ENCODE data around the gene MAP4.

The MAP4 gene

DNA sequence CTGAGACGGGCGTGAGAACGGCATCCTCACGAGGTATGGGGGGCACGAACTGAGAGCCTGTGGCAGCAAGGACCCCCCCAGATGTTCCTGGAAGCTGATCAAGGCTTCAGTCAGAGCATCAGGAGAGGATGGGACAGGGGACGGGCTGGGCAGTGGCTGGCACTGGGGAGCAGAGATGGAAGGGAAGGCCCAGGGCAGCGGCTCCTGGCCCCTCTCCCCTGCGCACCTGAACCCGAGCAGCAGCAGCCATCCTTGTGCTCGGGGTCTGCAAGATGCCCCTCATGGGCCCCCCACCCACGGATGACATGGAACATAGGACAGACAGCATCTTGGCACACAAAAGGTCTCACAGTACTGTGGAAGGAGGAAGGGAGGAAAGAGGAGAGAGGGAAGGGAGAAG lies 161.9 kb downstream of the MAP4 start (continued):
- TF ChIP-seq, protein P1, sequence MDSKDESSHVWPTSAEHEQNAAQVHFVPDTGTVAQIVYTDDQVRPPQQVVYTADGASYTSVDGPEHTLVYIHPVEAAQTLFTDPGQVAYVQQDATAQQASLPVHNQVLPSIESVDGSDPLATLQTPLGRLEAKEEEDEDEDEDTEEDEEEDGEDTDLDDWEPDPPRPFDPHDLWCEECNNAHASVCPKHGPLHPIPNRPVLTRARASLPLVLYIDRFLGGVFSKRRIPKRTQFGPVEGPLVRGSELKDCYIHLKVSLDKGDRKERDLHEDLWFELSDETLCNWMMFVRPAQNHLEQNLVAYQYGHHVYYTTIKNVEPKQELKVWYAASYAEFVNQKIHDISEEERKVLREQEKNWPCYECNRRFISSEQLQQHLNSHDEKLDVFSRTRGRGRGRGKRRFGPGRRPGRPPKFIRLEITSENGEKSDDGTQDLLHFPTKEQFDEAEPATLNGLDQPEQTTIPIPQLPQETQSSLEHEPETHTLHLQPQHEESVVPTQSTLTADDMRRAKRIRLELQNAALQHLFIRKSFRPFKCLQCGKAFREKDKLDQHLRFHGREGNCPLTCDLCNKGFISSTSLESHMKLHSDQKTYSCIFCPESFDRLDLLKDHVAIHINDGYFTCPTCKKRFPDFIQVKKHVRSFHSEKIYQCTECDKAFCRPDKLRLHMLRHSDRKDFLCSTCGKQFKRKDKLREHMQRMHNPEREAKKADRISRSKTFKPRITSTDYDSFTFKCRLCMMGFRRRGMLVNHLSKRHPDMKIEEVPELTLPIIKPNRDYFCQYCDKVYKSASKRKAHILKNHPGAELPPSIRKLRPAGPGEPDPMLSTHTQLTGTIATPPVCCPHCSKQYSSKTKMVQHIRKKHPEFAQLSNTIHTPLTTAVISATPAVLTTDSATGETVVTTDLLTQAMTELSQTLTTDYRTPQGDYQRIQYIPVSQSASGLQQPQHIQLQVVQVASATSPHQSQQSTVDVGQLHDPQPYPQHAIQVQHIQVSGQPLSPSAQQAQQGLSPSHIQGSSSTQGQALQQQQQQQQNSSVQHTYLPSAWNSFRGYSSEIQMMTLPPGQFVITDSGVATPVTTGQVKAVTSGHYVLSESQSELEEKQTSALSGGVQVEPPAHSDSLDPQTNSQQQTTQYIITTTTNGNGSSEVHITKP (tag by site-specific recombination; IDR thresholded peaks at IDR 0.05), result no peak
- TF ChIP-seq, protein P2, sequence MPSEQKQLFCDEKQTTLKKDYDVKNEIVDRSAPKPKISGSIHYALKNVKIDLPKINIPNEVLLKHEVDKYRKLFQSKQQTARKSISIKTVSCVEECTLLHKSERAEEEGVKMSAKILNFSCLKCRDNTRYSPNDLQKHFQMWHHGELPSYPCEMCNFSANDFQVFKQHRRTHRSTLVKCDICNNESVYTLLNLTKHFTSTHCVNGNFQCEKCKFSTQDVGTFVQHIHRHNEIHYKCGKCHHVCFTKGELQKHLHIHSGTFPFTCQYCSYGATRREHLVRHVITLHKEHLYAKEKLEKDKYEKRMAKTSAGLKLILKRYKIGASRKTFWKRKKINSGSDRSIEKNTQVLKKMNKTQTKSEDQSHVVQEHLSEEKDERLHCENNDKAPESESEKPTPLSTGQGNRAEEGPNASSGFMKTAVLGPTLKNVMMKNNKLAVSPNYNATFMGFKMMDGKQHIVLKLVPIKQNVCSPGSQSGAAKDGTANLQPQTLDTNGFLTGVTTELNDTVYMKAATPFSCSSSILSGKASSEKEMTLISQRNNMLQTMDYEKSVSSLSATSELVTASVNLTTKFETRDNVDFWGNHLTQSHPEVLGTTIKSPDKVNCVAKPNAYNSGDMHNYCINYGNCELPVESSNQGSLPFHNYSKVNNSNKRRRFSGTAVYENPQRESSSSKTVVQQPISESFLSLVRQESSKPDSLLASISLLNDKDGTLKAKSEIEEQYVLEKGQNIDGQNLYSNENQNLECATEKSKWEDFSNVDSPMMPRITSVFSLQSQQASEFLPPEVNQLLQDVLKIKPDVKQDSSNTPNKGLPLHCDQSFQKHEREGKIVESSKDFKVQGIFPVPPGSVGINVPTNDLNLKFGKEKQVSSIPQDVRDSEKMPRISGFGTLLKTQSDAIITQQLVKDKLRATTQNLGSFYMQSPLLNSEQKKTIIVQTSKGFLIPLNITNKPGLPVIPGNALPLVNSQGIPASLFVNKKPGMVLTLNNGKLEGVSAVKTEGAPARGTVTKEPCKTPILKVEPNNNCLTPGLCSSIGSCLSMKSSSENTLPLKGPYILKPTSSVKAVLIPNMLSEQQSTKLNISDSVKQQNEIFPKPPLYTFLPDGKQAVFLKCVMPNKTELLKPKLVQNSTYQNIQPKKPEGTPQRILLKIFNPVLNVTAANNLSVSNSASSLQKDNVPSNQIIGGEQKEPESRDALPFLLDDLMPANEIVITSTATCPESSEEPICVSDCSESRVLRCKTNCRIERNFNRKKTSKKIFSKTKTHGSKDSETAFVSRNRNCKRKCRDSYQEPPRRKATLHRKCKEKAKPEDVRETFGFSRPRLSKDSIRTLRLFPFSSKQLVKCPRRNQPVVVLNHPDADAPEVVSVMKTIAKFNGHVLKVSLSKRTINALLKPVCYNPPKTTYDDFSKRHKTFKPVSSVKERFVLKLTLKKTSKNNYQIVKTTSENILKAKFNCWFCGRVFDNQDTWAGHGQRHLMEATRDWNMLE (tag by site-specific recombination; conservative IDR thresholded peaks at IDR 0.05; ENCODE audit: low read depth), result no peak
- TF ChIP-seq ZEB2 (tag by site-specific recombination; IDR thresholded peaks at IDR 0.05) (no peak), ZNF571 (tag by site-specific recombination; IDR thresholded peaks at IDR 0.05) (no peak), ZNF426 (tag by site-specific recombination; IDR thresholded peaks at IDR 0.05) (no peak), ZNF423 (tag by site-specific recombination; IDR thresholded peaks at IDR 0.05) (no peak), ZNF169 (tag by site-specific recombination; IDR thresholded peaks at IDR 0.05) (no peak), ZNF48 (tag by site-specific recombination; IDR thresholded peaks at IDR 0.05) (no peak)
- TF ChIP-seq, protein P3, sequence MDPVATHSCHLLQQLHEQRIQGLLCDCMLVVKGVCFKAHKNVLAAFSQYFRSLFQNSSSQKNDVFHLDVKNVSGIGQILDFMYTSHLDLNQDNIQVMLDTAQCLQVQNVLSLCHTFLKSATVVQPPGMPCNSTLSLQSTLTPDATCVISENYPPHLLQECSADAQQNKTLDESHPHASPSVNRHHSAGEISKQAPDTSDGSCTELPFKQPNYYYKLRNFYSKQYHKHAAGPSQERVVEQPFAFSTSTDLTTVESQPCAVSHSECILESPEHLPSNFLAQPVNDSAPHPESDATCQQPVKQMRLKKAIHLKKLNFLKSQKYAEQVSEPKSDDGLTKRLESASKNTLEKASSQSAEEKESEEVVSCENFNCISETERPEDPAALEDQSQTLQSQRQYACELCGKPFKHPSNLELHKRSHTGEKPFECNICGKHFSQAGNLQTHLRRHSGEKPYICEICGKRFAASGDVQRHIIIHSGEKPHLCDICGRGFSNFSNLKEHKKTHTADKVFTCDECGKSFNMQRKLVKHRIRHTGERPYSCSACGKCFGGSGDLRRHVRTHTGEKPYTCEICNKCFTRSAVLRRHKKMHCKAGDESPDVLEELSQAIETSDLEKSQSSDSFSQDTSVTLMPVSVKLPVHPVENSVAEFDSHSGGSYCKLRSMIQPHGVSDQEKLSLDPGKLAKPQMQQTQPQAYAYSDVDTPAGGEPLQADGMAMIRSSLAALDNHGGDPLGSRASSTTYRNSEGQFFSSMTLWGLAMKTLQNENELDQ (tag by site-specific recombination; IDR thresholded peaks at IDR 0.05; ENCODE audit: low read depth), result no peak

- H3K36me3 ChIP-seq (ENCODE audit: control insufficient read depth in 2 of 2, insufficient read depth in 1 of 2, low read length in 2 of 2), result peaks cover 0 to 90% of the 10 kb centered on the region in 2 experiments; a peak in 2 of 3 replicates
- no peak overlapping the region for H3K27ac ChIP-seq (ENCODE audit: extremely low read depth, low read depth, low read length)
- no peaks in the 10 kb centered on the region for H3K4me1 ChIP-seq (ENCODE audit: control insufficient read depth, insufficient read depth, low read length)
- no peak overlapping the region for H3K4me3 ChIP-seq (ENCODE audit: low read depth, low read length)
- no peaks in the 10 kb centered on the region for H3K9me3 ChIP-seq (ENCODE audit: control insufficient read depth, insufficient read depth, low read depth, low read length)
- POLR2A ChIA-PET, result no interaction called here
- CTCF ChIA-PET, result no interaction called here
- TF ChIP-seq ZNF202 (tag by site-specific recombination; IDR thresholded peaks at IDR 0.05; ENCODE audit: borderline replicate concordance) (no peak), WT1 (tag by site-specific recombination; IDR thresholded peaks at IDR 0.05) (no peak), ZNF112 (tag by site-specific recombination; IDR thresholded peaks at IDR 0.05) (no peak), ZNF48 (tag by site-specific recombination; IDR thresholded peaks at IDR 0.05) (no peak), ZNF416 (tag by site-specific recombination; IDR thresholded peaks at IDR 0.05) (no peak), KLF7 (tag by site-specific recombination; IDR thresholded peaks at IDR 0.05; ENCODE audit: borderline replicate concordance) (no peak), ZNF513 (tag by site-specific recombination; IDR thresholded peaks at IDR 0.05) (no peak), ZNF791 (tag by site-specific recombination; IDR thresholded peaks at IDR 0.05) (no peak), ZNF664 (tag by site-specific recombination; IDR thresholded peaks at IDR 0.05) (no peak)
- TF ChIP-seq, protein P4, sequence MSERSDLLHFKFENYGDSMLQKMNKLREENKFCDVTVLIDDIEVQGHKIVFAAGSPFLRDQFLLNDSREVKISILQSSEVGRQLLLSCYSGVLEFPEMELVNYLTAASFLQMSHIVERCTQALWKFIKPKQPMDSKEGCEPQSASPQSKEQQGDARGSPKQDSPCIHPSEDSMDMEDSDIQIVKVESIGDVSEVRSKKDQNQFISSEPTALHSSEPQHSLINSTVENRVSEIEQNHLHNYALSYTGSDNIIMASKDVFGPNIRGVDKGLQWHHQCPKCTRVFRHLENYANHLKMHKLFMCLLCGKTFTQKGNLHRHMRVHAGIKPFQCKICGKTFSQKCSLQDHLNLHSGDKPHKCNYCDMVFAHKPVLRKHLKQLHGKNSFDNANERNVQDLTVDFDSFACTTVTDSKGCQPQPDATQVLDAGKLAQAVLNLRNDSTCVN (tag by site-specific recombination; optimal IDR thresholded peaks at IDR 0.05), result no peak
- TF ChIP-seq, protein P5, sequence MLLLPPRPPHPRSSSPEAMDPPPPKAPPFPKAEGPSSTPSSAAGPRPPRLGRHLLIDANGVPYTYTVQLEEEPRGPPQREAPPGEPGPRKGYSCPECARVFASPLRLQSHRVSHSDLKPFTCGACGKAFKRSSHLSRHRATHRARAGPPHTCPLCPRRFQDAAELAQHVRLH (tag by site-specific recombination; IDR thresholded peaks at IDR 0.05), result no peak
Observed at GRCh38 chr3:47852604-47853602, 163.3 kb downstream of the MAP4 start.

All from HEK293 (cell line).